ENCODE data around the gene DTX1. TPM values are rescaled to one million over a fixed set of nuclear protein-coding genes. Genes with fewer than 3 reads are reported as not detected.
A peak's percentile ranks its signal among the peaks of the same experiment; 100 is the strongest.

The DTX1 gene
- total RNA-seq (2.2 TPM), polyA plus RNA-seq (ENCODE audit: insufficient read depth in 1 of 8, insufficient read length in 8 of 8, low replicate concordance in 1 of 8) (1 to 10 TPM; 1.7 to 5.4 (median 3.7) TPM)
- long read RNA-seq, donor 1: 0 reads
- long read RNA-seq, donor 2: 0 reads
- long read RNA-seq, donor 3, partial matches to known transcripts: 0 of 1 reads
- long read RNA-seq, donor 3, other reads (novel, unspliced or antisense): 0 of 1 reads
- long read RNA-seq, donor 4, partial matches to known transcripts: 0 of 1 reads
- long read RNA-seq, donor 4, other reads (novel, unspliced or antisense): 0 of 1 reads
- long read RNA-seq, donor 5: 0 reads
- long read RNA-seq, donor 6: 0 reads
- long read RNA-seq, donor 7, partial matches to known transcripts: 0 of 1 reads
- long read RNA-seq, donor 7, other reads (novel, unspliced or antisense): 0 of 1 reads
- long read RNA-seq, donor 8: 0 reads
- long read RNA-seq, donor 9: 0 reads
- long read RNA-seq, donor 10, partial matches to known transcripts: 0 of 1 reads
- long read RNA-seq, donor 10, other reads (novel, unspliced or antisense): 0 of 1 reads
- long read RNA-seq, donor 11, partial matches to known transcripts: 0 of 1 reads
- long read RNA-seq, donor 11, other reads (novel, unspliced or antisense): 0 of 1 reads

DNA sequence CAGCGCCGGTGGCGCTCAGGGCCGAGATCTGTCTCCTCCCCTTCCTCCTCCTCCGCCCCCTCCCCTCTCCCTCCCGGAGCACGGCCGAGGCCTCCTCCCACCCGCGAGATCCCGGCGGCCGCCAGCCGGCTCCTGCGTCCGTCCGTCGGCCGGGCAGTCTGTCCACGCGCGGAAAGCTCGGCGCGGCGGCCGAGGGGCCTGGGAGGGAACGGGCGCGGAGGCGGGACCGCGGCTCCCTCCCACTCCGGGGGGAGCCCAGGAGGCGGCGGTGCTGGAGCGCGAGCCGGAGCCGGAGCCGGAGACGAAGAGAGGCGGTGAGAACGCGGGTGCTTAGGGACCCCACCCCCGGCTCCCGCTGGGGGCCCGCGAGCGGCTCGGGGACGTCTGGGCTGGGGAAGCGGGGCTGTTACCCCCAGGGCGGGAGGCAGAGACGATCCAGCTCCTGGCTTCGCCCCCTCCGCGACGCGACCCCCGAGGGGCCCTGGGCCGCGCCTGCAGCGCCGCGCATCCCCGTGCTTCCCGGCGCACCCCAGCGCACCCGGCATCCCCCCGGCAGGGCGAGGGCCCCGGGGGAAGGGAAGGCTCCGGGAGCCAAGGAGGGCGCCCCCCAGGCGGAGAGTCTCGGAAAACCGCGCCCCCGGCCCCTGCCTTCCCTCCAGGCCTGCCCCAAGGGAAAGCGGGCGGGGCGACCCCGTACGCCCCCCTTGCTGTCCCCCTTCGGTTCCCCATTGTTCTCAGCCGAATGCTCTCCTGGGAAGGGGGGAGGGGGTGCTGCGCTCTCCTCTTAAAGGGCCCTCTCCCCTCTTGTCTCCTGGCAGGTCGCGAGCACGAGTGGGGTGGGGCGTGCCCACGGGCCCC is at the start of gene DTX1:
TSS of gene DTX1 (plus strand) at position 100 of the 858 bp plus-strand sequence. CDS start 1,463 bp downstream, outside the sequence.
- Histone ChIP-seq H3K27ac (ENCODE audit: low read length) (no peak within 1 kb of the TSS), H3K4me3 (ENCODE audit: low read length) (peak within 1 kb of the TSS; percentile 39), H3K36me3 (ENCODE audit: control insufficient read depth, insufficient read depth, low read length) (no peaks in the 10 kb centered on the region), H3K27me3 (ENCODE audit: control insufficient read depth, insufficient read depth, low read length) (peaks cover 63% of the 10 kb centered on the region), H3K4me1 (ENCODE audit: control insufficient read depth, insufficient read depth, low read length) (peaks cover 3% of the 10 kb centered on the region), H3K9me3 (replicated peaks; ENCODE audit: control insufficient read depth, low read depth, low read length) (no peaks in the 10 kb centered on the region)
- under 1% methylated on average over 76 of the region's 94 CpGs for WGBS (ENCODE audit: insufficient coverage)
- DNase-seq: peak; percentile 55

- peaks cover 3% of the 10 kb centered on the region for H3K9me3 ChIP-seq (replicated peaks; ENCODE audit: control insufficient read depth, low read depth, low read length)
- H3K4me1 ChIP-seq (ENCODE audit: control insufficient read depth, insufficient read depth, low read length): no peaks in the 10 kb centered on the region
- H3K4me3 ChIP-seq (ENCODE audit: low read length): no peak overlapping the region
- H3K36me3 ChIP-seq (ENCODE audit: control insufficient read depth, insufficient read depth, low read length): peaks cover 21% of the 10 kb centered on the region
- WGBS (ENCODE audit: insufficient coverage): 79% methylated on average over 4 of the region's 4 CpGs
- H3K27me3 ChIP-seq (ENCODE audit: control insufficient read depth, insufficient read depth, low read length): peaks cover 4% of the 10 kb centered on the region
- no peak for DNase-seq
- no peak overlapping the region for H3K27ac ChIP-seq (ENCODE audit: low read length)
Observed at GRCh38 chr12:113007166-113007565, 49.4 kb upstream of the DTX1 start.

- Histone ChIP-seq H3K27ac (ENCODE audit: low read length) (no peak overlapping the region), H3K36me3 (ENCODE audit: control insufficient read depth, insufficient read depth, low read length) (peaks cover 21% of the 10 kb centered on the region), H3K27me3 (ENCODE audit: control insufficient read depth, insufficient read depth, low read length) (peaks cover 4% of the 10 kb centered on the region), H3K4me1 (ENCODE audit: control insufficient read depth, insufficient read depth, low read length) (no peaks in the 10 kb centered on the region), H3K4me3 (ENCODE audit: low read length) (no peak overlapping the region), H3K9me3 (replicated peaks; ENCODE audit: control insufficient read depth, low read depth, low read length) (peaks cover 3% of the 10 kb centered on the region)
- 56% methylated on average over 2 of the region's 2 CpGs for WGBS (ENCODE audit: insufficient coverage)
- no peak for DNase-seq
Observed at GRCh38 chr12:113010701-113011100, 45.8 kb upstream of the DTX1 start.

- Histone ChIP-seq H3K4me1 (ENCODE audit: control insufficient read depth, insufficient read depth, low read length) (no peaks in the 10 kb centered on the region), H3K36me3 (ENCODE audit: control insufficient read depth, insufficient read depth, low read length) (peaks cover 2% of the 10 kb centered on the region), H3K27me3 (ENCODE audit: control insufficient read depth, insufficient read depth, low read length) (peaks cover 2% of the 10 kb centered on the region), H3K9me3 (replicated peaks; ENCODE audit: control insufficient read depth, low read depth, low read length) (peaks cover 3% of the 10 kb centered on the region), H3K27ac (ENCODE audit: low read length) (no peak overlapping the region), H3K4me3 (ENCODE audit: low read length) (no peak overlapping the region)
- WGBS (ENCODE audit: insufficient coverage): 55% methylated on average over 4 of the region's 9 CpGs
- no peak for DNase-seq
Observed at GRCh38 chr12:113014565-113014964, 42.0 kb upstream of the DTX1 start.

GRCh38 chr12:113016796-113017195 is 39.7 kb upstream of the DTX1 start:
- no peaks in the 10 kb centered on the region for H3K4me1 ChIP-seq (ENCODE audit: control insufficient read depth, insufficient read depth, low read length)
- H3K27me3 ChIP-seq (ENCODE audit: control insufficient read depth, insufficient read depth, low read length): no peaks in the 10 kb centered on the region
- 46% methylated on average over 3 of the region's 5 CpGs for WGBS (ENCODE audit: insufficient coverage)
- no peaks in the 10 kb centered on the region for H3K9me3 ChIP-seq (replicated peaks; ENCODE audit: control insufficient read depth, low read depth, low read length)
- no peak for DNase-seq
- no peaks in the 10 kb centered on the region for H3K36me3 ChIP-seq (ENCODE audit: control insufficient read depth, insufficient read depth, low read length)
- H3K27ac ChIP-seq (ENCODE audit: low read length): no peak overlapping the region
- H3K4me3 ChIP-seq (ENCODE audit: low read length): no peak overlapping the region

DNA sequence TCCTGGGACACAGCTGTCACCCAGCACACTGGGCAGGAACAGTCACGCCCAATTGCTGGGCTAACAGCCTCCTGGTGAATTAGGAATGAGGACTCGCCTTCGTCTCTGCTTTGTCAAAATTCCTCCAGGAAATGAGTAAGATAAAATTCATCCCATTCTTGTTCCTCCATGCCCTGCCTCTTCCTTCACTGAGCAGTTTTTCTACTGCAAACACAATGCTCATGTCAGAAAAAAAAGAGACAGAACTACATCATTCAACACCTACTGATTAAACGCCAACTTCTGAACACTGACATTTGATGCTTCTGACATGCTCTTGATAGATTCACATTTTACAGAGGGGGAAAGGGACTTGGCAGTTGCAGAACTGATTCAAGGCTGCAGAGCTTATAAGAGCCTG is 37.5 kb upstream of the DTX1 start:
- no peaks in the 10 kb centered on the region for H3K36me3 ChIP-seq (ENCODE audit: control insufficient read depth, insufficient read depth, low read length)
- H3K27me3 ChIP-seq (ENCODE audit: control insufficient read depth, insufficient read depth, low read length): no peaks in the 10 kb centered on the region
- no peak overlapping the region for H3K27ac ChIP-seq (ENCODE audit: low read length)
- H3K4me3 ChIP-seq (ENCODE audit: low read length): no peak overlapping the region
- no peaks in the 10 kb centered on the region for H3K9me3 ChIP-seq (replicated peaks; ENCODE audit: control insufficient read depth, low read depth, low read length)
- 30% methylated on average over 2 of the region's 4 CpGs for WGBS (ENCODE audit: insufficient coverage)
- no peaks in the 10 kb centered on the region for H3K4me1 ChIP-seq (ENCODE audit: control insufficient read depth, insufficient read depth, low read length)
- no peak for DNase-seq

DNA sequence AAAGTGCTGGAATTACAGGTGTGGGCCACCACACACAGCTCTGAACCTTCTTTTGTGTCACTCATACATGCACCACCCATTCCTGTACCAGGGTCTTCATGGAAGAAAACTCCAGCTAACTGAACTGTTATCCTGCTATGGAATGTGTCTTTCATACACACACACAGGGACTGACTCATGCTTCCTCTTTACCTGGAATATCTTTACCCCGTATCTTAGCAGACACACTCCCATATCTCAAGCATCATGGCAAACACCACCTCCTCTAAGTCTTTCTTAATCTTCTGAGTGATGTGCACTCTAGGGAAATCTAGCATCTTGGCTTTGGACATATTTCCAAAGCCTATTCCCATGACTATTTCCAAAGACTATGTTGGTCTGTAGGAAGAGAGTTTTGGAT is 35.0 kb upstream of the DTX1 start:
- Histone ChIP-seq H3K9me3 (replicated peaks; ENCODE audit: control insufficient read depth, low read depth, low read length) (no peaks in the 10 kb centered on the region), H3K4me3 (ENCODE audit: low read length) (no peak overlapping the region), H3K36me3 (ENCODE audit: control insufficient read depth, insufficient read depth, low read length) (no peaks in the 10 kb centered on the region), H3K27me3 (ENCODE audit: control insufficient read depth, insufficient read depth, low read length) (no peaks in the 10 kb centered on the region), H3K4me1 (ENCODE audit: control insufficient read depth, insufficient read depth, low read length) (no peaks in the 10 kb centered on the region), H3K27ac (ENCODE audit: low read length) (no peak overlapping the region)
- DNase-seq: no peak
- WGBS (ENCODE audit: insufficient coverage): no CpG with 5 or more reads among the region's 1 CpG

- no peaks in the 10 kb centered on the region for H3K27me3 ChIP-seq (ENCODE audit: control insufficient read depth, insufficient read depth, low read length)
- no peaks in the 10 kb centered on the region for H3K4me1 ChIP-seq (ENCODE audit: control insufficient read depth, insufficient read depth, low read length)
- no peaks in the 10 kb centered on the region for H3K9me3 ChIP-seq (replicated peaks; ENCODE audit: control insufficient read depth, low read depth, low read length)
- no CpG with 5 or more reads among the region's 3 CpGs for WGBS (ENCODE audit: insufficient coverage)
- no peak for DNase-seq
- no peak overlapping the region for H3K4me3 ChIP-seq (ENCODE audit: low read length)
- H3K27ac ChIP-seq (ENCODE audit: low read length): no peak overlapping the region
- no peaks in the 10 kb centered on the region for H3K36me3 ChIP-seq (ENCODE audit: control insufficient read depth, insufficient read depth, low read length)
Observed at GRCh38 chr12:113022563-113023297, 33.8 kb upstream of the DTX1 start.

GRCh38 chr12:113027726-113028125 is 28.8 kb upstream of the DTX1 start:
- WGBS (ENCODE audit: insufficient coverage): 63% methylated on average over 2 of the region's 4 CpGs
- H3K27me3 ChIP-seq (ENCODE audit: control insufficient read depth, insufficient read depth, low read length): peaks cover 4% of the 10 kb centered on the region
- no peaks in the 10 kb centered on the region for H3K4me1 ChIP-seq (ENCODE audit: control insufficient read depth, insufficient read depth, low read length)
- no peak overlapping the region for H3K4me3 ChIP-seq (ENCODE audit: low read length)
- H3K36me3 ChIP-seq (ENCODE audit: control insufficient read depth, insufficient read depth, low read length): no peaks in the 10 kb centered on the region
- no peak for DNase-seq
- no peaks in the 10 kb centered on the region for H3K9me3 ChIP-seq (replicated peaks; ENCODE audit: control insufficient read depth, low read depth, low read length)
- no peak overlapping the region for H3K27ac ChIP-seq (ENCODE audit: low read length)
